Adrenal gland (tissue), 5 donors: ENCODE measurements around the gene FBXO36.

ENCODE experiments used
- POLR2A ChIP-seq, 2 donors: fragments of 450-650 bp; IDR thresholded peaks; one replicate each; pipeline ENCODE4 v1.6.1; 2017; ENCODE audit warnings: antibody characterized with exemption in 2 of 2, mild to moderate bottlenecking in 2 of 2, moderate library complexity in 1 of 2
- TF ChIP-seq, protein P1 (sequence below), 6 experiments: fragments of 450-650 bp in 4 of 6; fragments of 200-600 bp in 2 of 6; sonication (generic) in 1 of 6; IDR thresholded peaks; 1 replicate in 5 of 6; 2 replicates in 1 of 6; pipeline versions ENCODE4 v1.5.1 to v1.8.0; 2016 to 2021; ENCODE audit warnings: antibody characterized with exemption in 6 of 6, mild to moderate bottlenecking in 2 of 6, moderate library complexity in 1 of 6
- donor health status: DM: no; HTN: no; CAD: no.

DNA sequence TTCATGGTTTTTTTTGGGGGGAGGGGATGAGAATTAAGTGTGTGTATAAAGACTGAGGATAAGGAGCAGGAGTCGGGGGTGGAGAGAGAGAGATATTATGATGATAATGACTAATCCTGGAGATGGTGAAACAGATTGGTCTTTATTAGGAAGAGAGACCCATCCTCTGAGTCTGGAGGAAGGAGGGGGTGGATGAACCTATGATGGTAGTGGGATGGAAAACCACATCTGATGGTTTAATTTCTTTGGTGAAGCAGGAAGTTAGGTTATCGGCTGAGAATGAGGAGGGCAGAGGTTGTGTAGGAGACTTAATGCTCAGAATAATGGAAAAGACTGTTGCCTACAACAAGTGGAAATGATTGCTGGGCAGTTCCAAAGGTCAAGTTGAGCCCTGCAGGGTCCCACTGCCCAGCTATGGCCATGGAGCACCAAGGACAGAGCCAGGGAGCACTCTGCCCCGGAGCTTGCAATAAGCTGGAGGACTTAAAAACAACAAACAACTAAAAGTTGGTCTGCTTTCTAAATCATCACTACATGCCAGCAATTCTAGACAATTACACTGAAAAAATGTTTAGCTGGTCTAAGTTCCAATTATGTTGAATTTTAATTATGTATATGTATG lies 138.5 kb downstream of the FBXO36 start:
- TF ChIP-seq, protein P1, sequence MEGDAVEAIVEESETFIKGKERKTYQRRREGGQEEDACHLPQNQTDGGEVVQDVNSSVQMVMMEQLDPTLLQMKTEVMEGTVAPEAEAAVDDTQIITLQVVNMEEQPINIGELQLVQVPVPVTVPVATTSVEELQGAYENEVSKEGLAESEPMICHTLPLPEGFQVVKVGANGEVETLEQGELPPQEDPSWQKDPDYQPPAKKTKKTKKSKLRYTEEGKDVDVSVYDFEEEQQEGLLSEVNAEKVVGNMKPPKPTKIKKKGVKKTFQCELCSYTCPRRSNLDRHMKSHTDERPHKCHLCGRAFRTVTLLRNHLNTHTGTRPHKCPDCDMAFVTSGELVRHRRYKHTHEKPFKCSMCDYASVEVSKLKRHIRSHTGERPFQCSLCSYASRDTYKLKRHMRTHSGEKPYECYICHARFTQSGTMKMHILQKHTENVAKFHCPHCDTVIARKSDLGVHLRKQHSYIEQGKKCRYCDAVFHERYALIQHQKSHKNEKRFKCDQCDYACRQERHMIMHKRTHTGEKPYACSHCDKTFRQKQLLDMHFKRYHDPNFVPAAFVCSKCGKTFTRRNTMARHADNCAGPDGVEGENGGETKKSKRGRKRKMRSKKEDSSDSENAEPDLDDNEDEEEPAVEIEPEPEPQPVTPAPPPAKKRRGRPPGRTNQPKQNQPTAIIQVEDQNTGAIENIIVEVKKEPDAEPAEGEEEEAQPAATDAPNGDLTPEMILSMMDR (IDR thresholded peaks at IDR 0.05), result no peak
- TF ChIP-seq POLR2A (IDR thresholded peaks at IDR 0.05), result no peak
